ENCODE measurements around the gene ACTR1B.

DNA sequence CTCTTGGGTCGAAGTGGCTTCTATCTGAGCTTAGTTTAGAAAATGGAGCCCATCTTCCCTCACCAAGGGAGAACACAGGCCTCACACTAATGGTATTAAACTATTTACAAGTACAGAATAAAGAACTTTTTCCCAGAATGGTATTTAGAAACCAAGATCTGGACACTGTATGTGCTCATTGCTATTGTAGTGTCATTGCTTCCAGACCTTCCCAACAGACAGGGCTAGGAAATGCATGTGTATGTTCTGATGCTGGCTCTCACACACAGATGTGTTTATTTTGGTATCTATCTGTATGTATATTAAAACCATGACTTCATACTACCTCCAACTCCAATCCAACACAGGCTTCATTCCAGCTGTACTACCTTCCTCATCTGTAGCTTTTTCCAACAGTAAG is 10.0 kb downstream of the ACTR1B start:
- TF ChIP-seq YY1 (IDR thresholded peaks at IDR 0.05; ENCODE audit: insufficient read depth, insufficient read length): no peak
- TF ChIP-seq ZNF274 (IDR thresholded peaks at IDR 0.05; ENCODE audit: low read depth, low read length): no peak

Measured in NT2/D1 (cell line).